Stimulated activated CD8-positive, alpha-beta memory T cell treated with anti-CD3 and anti-CD28 coated beads, Interleukin-15, amount 100 ng/mL, for 4 hours (primary cell): ENCODE measurements around the gene AMFR.

Source experiments
- DNase-seq, 2 donors: peaks; one replicate each; pipeline ENCODE4 v3.0.0-alpha.2; 2020; ENCODE audit warnings: low read depth in 2 of 2

The AMFR gene

DNA sequence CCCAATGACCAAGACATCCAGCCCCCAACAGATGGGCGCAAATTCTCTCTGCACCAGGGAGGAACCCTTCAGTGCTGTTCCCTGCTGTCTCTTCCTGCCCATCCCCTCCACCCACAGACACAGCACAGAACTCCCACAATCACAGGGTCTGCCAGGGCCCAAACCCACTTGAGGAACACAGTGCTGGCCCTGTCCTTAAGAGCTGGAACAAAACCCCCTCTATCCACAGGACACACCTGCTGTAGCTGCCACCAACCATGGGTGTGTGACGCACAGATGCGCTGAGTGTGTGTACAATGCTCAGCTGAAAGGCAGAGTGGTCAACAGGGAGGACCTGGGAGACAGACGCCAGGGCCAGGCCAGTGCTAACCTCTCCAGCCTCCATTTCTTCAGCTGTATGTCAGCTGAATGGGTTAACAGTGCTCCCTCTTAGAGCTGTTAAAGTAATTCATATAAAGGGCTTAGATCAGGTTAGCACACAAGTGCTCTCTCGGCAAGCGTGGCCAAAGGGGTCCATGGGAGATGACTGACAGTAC lies 62.1 kb downstream of the AMFR start:
- no peak for DNase-seq

DNA sequence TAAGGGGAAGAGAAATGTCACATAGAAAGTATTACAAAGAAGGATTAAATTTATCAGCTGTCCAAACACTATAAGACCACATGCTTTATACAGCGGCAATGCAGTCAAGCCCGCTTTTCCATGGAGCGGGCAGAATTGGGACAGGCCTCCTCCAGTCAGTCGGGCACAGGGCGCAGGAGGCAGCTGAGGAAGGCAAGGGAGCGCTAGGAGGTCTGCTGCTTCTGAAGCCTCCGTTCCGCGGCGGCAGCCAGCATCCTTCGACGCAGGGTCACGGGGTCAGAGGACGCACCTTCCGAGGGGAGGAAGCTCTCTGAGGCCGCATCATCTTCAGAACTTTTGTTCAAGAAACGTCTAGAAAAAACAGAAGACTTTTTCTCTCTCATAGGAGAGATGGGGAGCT lies 62.6 kb downstream of the AMFR start:
- DNase-seq, result no peak

DNA sequence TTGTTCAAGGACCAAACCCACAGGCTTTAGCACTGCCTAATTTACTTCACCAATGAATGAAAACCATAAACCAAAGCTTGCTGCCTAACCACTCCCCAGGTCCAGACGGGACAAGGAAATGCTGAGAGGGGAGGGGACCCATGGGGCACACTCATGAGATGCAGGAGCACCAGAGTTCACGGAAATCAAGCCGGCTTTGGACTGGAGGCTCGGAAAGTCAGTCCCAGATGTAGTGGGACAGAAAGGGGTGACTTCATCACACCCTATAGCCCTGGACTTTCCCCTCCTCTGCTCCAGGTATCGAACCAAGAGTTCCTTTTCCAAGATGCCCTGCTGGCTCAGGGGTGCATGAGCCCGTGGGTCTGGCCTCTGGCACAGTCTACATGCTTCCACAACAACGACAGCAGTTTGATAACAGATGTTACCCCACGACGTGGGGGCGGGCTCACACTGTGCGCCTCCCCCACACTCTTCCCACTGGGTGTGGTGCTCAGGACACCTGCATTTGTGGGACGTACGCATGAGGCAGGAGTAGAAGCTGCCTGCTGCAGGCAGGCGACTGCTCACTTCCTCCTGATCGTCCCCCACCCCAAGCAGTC lies 63.2 kb downstream of the AMFR start:
- DNase-seq, result no peak

DNA sequence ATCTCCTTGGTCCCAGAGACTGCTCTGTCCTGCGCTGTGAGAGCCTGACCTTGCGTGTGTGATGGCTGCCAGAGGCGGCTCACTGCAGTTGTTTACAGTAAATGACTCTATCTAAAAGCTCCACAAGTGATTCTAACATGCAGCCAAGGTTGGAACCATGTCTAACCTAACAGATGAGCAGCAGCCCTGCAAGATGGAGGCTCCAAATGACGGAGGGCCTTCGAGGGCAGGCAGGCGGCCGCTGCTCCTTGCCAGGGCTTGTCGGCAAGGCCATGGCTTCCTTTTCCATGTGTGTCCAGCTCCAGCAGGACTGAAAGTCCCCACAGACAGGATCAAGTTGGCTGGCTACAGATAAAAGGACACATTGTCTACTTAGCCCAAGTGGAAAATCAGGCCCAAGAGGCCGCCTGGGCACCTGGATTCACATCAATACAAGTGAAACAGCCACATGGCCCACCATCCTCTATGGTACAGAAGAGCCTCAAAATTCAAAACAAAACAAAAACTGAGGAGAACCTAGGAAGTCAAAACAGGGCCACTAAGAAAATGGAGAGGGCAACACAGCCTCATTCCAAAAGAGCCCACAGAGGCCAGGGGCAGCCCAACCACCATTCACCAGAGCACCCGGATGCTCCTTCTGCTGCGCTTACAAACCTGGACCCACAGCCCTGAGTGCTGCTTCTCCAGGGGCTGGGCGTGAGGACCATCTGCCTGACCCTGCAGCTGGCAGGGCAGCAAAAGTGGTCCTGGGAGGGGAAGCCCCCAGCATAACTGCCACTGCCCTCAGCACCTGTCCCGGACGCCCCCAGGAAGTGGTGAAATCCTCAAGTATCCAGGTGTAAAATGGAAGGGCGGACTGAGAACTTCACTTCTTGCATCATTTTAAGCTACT lies 65.0 kb downstream of the AMFR start:
- no peak for DNase-seq

DNA sequence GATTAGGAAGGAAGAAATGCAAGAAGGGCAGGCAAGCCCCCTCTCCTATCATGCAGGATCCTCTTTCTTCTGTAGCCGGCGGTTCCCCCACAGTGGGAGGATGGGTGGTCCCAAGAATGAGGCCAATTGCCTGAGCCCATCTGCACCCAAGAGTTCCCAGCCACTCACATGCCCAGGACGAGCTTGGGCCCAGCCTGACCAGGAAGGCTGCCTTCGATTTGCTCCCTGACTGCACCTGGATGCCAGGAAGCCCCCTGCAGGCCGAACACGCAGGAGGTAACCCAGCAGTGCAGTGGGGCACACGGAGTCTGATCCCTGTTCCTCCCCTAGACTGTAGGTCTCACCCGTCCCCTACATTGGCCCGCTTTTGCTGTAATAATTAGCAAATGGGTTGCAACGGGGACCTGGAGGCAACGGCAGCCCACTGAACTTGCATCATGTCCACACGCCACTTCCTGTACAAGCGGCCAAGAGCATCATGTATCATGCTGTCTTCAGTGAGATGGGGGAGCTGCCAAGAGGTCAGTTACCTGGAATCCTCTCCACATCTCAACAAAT lies 67.5 kb downstream of the AMFR start:
- no peak for DNase-seq

DNA sequence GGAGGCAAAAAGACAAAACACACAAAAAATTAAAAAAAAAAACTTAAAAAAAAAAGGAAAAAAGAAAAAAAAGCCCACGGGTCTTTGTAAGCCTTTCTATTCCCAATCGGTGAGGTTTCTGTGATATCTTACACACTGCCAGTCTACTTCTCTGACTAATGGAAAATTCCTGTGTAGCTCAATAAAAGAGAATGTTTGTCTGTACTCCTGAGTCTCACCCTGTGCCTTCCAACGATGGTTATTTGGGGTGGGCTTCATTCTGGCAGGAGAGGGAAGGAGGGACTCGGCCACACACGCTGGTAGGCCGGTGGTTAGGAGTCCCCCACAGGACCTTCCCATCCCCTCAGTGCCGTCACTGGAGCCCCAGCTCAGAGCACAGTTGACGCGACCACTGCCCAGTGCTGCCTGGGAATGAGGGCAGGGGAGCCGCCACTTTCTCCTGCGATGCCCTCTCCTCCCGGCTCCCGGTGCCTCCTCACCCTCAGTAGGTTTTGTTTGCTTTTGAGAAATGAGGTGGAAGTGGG lies 68.0 kb downstream of the AMFR start:
- DNase-seq, result no peak

DNA sequence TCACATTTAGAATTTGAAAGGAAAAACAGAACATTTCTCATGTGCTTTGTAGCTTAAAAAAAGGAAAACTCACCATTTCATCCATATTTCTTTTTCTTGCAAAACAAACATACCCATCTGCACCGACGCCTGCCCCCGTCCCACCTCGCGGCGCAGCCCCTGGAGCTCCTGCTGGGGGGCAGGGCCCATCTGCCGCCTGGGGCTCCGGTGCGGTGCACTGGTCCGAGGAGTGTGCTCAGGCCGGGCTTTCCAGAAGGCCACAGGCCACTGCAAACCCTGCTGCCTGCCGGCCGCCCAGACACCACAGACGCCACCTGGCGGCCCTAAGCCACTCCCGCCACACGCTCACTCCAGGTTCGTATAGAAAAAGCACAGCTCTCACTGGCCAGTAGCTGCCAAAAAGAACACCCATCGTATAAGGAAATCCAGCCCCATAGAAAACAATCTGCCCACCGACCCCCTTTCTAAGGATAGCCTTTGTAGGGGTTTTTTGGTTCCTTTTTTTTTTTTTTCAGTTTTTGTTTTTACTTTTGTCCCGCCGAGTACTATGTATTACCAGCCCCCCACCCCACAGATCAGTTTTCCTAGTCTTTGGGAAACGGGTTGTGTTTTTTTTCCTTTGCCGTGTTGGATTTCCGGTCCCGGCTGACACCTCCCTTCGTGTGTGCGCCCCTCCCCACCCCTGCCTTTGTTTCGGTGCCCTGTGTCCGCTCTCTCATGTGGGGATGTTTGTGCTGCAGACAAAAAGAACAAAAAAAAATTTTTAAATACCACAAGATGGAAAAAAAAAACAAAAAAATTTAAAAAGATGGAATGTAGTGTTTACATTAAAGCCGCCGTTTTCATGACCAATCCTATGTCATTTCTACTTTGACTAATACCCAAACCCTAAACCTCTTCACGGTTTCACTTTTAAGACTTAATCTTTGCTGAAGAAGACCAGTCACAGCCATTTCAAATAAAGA lies 68.8 kb downstream of the AMFR start:
- DNase-seq, result peak; percentile 15 to 19

DNA sequence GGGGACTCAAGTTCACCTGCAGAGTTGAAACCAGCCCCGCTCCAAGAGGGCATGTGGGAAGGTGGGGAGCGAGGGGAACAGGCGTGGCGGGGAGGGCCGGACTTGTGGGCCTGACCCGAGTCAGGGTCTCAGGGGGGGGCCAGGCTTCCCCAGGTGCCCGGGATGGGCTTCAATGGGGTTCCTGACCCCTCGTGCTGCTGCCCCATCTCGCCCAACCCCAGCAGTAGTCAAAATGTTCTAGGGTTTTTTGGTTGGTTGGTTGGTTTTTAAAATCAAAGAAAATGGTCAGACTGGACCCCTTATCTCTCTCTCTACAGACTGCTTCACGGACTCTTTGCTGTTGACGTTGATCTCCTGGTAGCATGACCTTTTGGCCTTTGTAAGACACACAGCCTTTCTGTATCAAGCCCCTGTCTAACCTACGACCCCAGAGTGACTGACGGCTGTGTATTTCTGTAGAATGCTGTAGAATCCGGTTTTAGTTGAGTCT lies 69.5 kb downstream of the AMFR start:
- no peak for DNase-seq

DNA sequence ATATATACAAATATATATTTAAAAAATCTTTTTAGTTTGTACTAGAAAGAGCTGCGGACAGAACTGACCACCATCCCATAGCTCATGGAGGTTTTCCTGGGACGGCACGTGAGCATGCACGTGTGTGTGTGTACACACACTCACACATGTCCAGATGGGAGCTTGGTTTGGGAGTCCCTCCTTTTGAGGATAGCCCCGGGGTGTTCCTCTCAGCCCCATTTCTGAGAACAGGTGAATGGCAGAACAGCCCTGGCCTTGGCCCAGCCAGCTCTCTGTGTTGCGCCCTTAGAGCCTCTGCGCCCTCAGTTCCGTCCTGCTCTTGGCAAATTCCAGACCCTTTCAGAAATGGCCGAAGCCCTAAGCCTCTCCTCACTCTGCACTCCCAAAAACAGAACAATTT lies 70.1 kb downstream of the AMFR start:
- no peak for DNase-seq

DNA sequence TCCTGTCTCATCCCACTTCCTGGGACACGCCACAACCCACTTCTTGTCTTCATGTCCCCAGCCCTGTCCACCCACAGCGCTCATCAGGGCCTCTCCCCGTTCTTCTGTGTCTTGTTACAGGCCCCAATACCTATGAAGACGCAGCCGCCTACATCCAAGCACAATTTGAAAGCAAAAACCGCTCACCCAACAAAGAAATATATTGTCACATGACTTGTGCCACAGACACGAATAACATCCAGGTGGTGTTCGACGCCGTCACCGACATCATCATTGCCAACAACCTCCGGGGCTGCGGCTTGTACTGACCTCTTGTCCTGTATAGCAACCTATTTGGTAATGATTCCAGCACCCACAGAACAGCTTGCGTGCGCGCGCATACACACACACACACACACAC lies 70.6 kb downstream of the AMFR start:
- DNase-seq, result no peak

DNA sequence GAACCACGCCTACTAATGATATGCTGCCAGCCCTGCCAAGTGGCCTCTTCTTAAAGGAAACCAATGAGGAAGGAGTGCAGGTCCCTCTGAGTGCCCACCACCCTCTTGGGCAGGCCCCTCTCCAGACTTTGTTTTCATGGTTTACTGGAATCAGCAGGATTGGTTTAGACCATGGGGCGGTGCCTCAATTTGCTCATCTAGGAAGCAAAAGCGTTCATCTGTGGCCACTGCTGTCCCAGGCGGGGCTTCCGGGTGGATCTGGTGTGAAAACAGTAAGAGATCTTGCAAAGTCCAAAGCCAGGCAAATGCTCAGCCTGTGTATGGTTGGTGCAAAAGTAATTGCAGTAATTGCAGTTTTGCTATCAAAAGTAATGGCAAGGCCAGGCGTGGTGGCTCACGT lies 71.3 kb downstream of the AMFR start:
- no peak for DNase-seq

DNA sequence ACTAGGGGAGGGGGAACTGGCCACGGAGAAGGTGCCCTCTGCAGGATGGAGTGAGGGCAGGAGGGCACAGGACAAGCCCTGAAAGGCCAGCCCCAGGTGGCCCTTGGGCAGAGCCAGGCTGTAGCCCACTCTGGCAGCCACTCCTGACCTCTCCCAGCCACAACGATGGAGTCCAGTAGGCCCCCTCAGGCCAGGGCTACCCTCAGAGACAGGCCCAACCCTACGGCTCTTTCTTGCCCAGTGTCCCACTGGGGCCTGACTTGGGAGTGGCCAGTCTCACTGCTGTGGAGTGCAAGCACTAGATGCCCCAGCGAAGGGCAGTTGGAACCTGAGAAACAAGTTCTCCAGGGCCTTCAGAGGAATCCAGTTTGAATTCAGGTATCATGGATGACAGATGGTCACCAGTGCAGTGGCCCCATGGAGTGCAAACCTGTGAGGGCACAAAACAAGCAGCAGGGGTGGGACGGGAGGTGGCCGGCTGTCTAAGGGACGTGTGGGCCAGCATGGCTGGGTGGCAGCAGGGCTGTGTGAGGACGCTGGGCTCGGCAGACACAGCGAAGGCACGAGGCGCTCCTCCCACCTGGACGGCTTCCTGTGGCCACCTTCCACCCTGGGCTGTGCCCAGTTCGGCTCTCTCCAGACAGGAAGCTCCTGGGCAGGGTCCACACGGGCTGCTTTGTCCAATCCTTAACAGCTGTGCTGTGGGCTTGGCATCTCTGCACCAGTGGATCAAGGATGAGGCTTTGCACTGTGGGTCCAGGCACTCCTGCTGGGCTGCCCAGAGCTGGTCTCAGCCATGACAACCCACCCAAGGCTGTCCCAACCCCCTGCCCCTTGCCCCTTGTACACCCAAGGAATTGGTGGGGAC lies 72.1 kb downstream of the AMFR start:
- no peak for DNase-seq

DNA sequence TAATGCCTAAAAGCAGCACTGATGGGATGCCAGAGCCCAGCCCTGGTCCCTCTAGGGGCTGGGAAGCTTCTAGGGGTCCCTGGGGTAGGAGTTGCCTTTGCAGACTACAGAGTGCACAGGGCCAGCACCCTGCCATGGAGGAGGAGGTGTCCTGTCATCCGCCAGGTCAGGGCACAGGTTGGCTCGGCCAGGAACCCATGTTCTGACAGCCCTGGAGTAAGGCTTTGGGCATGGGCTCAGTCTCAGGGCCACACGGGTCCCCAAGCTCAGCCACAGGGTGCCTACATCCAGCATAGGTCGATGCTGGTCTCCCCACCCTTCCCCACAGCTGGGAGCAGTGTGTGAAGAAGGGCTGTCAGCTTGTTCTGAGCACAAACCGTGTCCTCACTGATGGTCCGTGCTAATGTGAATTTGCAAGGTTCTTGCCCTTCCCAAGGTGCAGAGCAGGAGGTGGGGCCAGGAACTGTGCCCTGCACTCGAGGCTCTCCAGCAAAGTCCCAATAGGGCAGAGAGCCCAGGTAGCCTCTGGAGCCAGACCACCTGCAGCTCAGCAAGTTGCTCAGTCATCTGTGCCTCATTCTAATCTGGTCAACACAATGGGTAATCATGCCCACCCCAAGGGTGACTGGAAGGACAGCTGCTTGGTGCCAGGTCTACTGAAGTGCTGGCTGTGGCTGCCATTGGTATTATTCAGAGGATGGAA lies 72.8 kb downstream of the AMFR start:
- no peak for DNase-seq

DNA sequence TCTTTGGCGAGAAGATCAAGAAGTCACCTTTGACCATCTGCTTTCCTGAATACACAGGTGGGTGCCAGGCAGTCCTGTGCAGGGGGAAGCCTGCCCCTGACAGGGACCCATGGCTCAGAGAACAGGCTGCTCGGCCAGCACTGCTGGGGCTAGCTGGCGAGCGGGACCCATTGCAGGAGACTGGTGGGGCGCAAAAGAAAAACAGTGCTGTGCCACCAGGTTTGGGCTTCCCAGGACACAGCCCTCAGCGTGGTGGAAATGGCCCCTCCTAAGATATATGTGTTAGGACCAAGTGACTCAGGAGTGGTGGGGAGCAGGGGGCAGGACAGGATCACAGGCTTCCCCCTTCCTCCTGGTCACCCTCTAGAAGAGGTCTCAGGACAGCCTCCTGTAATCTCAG lies 73.9 kb downstream of the AMFR start:
- no peak for DNase-seq

DNA sequence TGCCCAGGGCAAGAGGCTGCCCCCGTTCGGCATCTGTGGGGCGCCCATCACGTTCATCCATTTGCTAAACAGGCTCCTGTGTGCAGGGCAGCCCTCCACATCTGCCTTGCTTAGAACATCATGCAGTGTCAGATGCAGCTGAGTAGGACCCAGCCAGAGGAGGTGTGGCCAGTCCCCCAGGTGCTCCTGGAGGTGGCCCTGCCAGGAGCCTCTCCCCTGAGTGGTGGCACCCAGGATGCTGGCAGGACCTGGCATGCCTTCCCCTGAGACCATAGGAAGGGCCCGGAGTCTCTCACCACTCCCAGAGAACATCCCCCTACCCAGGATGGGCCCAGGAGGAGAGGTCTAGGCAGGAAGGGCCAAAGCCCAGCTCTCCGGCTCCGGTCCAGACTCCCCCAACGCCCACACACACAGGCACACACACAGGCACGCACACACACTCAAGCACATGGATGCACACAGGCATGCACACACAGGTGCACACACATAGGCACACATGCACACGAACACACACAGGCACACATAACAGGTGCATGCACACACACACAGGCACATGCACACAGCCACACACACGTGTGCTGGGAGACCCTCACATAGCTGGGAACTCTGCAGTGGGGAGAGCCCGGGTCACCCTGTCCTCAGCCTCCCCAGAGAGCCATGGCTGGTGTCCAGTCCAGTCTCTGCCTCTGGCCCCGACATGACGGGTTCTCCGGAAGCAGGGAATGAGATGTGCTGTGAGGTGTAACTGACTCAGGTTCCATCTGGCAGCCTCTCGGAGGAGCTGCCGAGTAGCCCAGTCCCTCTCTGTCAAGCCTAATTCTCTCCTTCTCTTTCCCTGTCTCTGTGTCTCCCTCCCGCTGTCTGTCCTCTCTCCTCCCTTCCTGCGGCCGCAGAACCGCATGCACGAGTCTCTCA lies 74.6 kb downstream of the AMFR start:
- DNase-seq, result no peak

DNA sequence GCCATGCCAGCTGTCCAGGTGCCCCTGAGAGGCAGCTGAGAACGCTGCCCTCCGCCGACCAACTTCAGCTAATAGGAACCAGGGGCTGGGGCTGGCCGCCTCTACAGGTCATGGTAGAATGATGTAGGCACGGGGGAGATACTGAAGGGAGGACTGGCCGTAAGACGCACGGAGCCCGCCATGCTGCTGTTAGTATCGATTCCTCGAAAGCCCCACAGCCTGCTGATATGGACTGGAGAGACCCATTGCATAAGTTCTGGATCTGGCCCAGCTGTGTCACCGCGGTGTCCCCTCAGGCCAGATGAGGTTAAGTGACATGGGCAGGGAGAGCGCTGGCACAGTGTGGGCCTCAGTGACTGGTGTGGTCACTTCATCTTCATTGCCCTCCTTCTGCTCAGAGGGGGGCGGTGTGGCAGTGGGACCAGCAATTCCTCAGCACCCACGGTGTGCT lies 75.6 kb downstream of the AMFR start:
- DNase-seq, result no peak

DNA sequence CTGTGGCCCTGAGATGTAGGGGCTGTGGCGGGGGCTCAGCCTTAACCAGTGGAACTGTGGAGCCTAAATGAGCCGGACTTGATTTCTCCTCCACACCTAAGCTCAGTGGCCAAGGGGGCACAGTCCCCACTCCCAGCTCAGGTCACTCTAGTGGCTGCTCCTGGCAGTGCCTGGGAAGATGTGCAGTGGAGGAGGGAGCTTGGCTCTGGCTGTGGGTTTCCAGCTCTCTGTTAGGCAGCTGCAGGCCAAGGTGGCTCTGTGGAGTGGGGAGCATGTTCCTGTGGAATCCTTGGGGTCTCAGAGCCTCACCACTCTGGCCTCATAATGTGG lies 76.3 kb downstream of the AMFR start:
- DNase-seq, result no peak

DNA sequence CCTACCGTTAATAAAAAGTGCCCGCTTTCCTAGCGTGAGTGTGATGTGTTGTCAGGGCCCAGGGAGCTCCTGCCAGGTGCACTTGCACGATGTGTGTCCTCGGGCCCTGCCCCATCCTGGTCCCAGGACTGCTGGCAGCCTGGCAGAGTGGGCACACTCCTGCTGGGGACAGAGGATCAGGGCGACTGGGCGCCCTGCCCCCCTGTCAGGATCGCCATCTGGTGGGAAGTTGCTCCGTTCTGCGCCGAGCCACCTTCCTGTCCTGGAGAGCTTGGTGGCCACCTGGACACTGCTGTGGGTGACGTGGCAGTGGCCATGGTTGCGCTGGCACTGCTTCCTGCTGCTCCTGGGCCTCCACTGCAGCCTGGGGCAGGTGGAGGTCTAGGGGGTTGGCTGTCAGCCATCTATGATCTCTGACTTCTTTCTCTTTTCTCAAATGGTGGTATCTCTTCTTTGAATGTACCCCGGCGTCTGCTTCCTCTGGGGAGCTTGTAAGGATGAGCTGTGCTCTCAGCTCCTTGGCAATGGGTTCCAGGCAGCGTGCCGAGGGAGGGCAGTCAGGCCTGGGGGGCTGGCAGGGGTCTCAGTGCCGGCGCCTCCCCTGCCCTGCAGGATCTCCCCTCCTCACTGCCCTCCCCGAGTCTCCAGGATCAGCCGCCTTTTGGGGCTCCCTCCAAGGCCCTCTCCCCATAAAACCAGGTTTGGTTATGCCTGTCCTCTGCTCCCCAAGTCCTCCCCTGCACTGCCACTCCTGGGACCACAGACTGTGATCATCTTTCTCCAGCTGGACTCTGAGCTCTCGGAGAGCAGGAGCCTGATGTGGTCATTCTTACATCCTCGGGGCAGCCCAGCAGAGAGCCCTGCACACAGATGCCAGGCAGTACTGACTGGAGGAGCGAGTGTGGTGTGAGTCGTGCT lies 76.9 kb downstream of the AMFR start:
- no peak for DNase-seq
